PC-9 (cell line): ENCODE data around the gene VOPP1.

Source experiments
- EZH2 ChIP-seq: fragments of 200-600 bp; sonication (generic); IDR thresholded peaks from 2 replicates; pipeline ENCODE4 v1.8.0; 2017; ENCODE audit warnings: antibody characterized with exemption, low read depth
- TF ChIP-seq, protein P1 (sequence below): fragments of 200-600 bp; sonication (generic); conservative IDR thresholded peaks from 2 replicates; pipeline ENCODE4 v1.6.1; 2017; ENCODE audit warnings: mixed run types, antibody characterized with exemption, mild to moderate bottlenecking, moderate library complexity

DNA sequence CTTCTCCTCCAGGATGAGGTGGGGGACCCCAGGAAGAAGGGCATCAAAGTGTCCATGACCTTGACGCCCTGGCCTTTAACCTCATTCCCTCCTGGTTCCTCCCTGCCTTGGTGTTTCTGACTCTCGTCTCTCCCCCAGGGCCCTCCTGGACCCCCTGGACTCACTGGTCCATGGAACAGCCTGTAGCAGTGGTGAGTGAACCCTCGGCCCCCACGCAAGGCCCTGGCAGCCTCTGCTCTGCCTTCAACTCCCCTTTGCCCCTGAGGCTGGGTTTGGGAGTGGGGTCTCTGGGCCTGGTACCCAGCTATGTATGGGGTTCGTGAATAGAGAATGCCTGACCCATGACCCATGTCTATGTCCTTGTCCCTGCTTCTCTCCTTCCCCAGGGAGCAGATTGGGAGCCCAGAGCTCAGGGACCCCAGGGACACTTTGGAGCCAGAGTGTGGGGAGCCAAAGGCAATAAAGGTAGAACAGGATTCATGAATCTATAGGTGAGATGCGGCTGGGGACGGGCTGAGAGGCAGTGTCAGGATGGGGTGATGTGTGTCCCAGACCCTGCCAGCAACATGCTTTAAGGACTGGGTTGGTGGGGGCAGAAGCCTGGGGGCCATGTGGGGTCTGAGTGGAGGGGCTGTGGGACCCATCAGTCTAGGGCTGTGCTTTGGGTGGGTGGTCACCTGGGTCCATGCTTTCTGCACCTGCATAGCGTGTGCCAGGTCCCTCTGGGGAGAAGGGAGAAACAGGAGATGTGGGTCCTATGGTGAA is 18.4 kb upstream of the VOPP1 start:
- TF ChIP-seq, protein P1, sequence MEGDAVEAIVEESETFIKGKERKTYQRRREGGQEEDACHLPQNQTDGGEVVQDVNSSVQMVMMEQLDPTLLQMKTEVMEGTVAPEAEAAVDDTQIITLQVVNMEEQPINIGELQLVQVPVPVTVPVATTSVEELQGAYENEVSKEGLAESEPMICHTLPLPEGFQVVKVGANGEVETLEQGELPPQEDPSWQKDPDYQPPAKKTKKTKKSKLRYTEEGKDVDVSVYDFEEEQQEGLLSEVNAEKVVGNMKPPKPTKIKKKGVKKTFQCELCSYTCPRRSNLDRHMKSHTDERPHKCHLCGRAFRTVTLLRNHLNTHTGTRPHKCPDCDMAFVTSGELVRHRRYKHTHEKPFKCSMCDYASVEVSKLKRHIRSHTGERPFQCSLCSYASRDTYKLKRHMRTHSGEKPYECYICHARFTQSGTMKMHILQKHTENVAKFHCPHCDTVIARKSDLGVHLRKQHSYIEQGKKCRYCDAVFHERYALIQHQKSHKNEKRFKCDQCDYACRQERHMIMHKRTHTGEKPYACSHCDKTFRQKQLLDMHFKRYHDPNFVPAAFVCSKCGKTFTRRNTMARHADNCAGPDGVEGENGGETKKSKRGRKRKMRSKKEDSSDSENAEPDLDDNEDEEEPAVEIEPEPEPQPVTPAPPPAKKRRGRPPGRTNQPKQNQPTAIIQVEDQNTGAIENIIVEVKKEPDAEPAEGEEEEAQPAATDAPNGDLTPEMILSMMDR = no peak
- TF ChIP-seq EZH2 = no peak
